WI38 (cell line): ENCODE results near the gene KAT6B.
"Not testable (repeated sequence)": the region's sequence is repeated elsewhere in the genome, so short reads cannot be mapped to it uniquely, and the experiment has no call there.

Experiments
- H3K4me3 ChIP-seq: 2 replicates; pipeline ENCODE4 v1.5.1; 2011; ENCODE audit warnings: low read depth, mild to moderate bottlenecking, control low read depth, low read length
- CTCF ChIP-seq: IDR thresholded peaks from 2 replicates; pipeline ENCODE4 v1.5.1; 2012; ENCODE audit warnings: low read depth, mild to moderate bottlenecking, control low read depth, low read length

KAT6B gene

GRCh38 chr10:74871595-74872382, 45.4 kb downstream of the KAT6B start:
- no peak overlapping the region for H3K4me3 ChIP-seq
- no peak for TF ChIP-seq CTCF

GRCh38 chr10:74873803-74874454, 47.5 kb downstream of the KAT6B start:
- TF ChIP-seq CTCF, result no peak
- H3K4me3 ChIP-seq, result no peak overlapping the region

GRCh38 chr10:74874649-74875048, 48.2 kb downstream of the KAT6B start:
- TF ChIP-seq CTCF, result no peak
- no peak overlapping the region for H3K4me3 ChIP-seq

- H3K4me3 ChIP-seq, result no peak overlapping the region
- TF ChIP-seq CTCF, result no peak
Observed at GRCh38 chr10:74875068-74875467, 48.7 kb downstream of the KAT6B start.

- H3K4me3 ChIP-seq, result no peak overlapping the region
- TF ChIP-seq CTCF, result no peak
Observed at GRCh38 chr10:74875966-74876365, 49.6 kb downstream of the KAT6B start.

GRCh38 chr10:74877054-74877453, 50.7 kb downstream of the KAT6B start:
- not testable (repeated sequence) for H3K4me3 ChIP-seq

GRCh38 chr10:74877898-74878297, 51.5 kb downstream of the KAT6B start:
- no peak overlapping the region for H3K4me3 ChIP-seq
- no peak for TF ChIP-seq CTCF
